IMR-90 (cell line): Measurements from ENCODE around the gene NUP50. TPM values are rescaled to one million over a fixed set of nuclear protein-coding genes. Genes with fewer than 3 reads are reported as not detected.

Source experiments
- ATAC-seq: fragments of 200-7000 bp; cut with Tn5 transposase; 2 replicates; pipeline ENCODE4 v1.9.1; 2020; ENCODE audit warnings: low read depth, mild to moderate bottlenecking, moderate library complexity
- BruUV-seq: library from RNA; stranded (reverse); fragments of 400-500 nt; replicated peaks from 2 replicates; lab custom pipeline; 2021; lab: Mats Ljungman, UMichigan
- CTCF ChIA-PET: fragments of 300-600 bp; formaldehyde crosslinking; extraction: SDS; loops from one replicate; lab custom pipeline; 2021; ENCODE audit warnings: antibody characterized with exemption; lab: Yijun Ruan, JAX
- POLR2A ChIA-PET: fragments of 300-600 bp; sonication (Branson Sonifier 250); formaldehyde crosslinking; loops from one replicate; lab custom pipeline; 2022; ENCODE audit warnings: antibody characterized with exemption; ENCODE audit not compliant: unreplicated experiment; lab: Charles Lee
- DNase-seq: peaks from one replicate; pipeline ENCODE4 v3.0.0; 2013
- H2AFZ ChIP-seq: replicated peaks from 2 replicates; pipeline ENCODE3; 2013; ENCODE audit warnings: low read length, mild to moderate bottlenecking; ENCODE audit not compliant: poor library complexity
- H2AK5ac ChIP-seq: 2 replicates; pipeline ENCODE4 v1.6.1; 2013; ENCODE audit warnings: low read depth, low read length, inconsistent platforms
- H2AK9ac ChIP-seq: replicated peaks from 2 replicates; pipeline ENCODE3; 2013; ENCODE audit warnings: mild to moderate bottlenecking, low read depth, low read length, moderate library complexity; ENCODE audit not compliant: poor library complexity
- H2BK120ac ChIP-seq: 2 replicates; pipeline ENCODE4 v1.6.1; 2013; ENCODE audit warnings: low read depth, low read length, inconsistent platforms
- H2BK15ac ChIP-seq: 3 replicates; pipeline ENCODE4 v1.6.1; 2013; ENCODE audit warnings: low read depth, low read length, inconsistent platforms
- H2BK20ac ChIP-seq: 2 replicates; pipeline ENCODE4 v1.6.1; 2013; ENCODE audit warnings: low read depth, mild to moderate bottlenecking, inconsistent platforms, low read length, moderate library complexity
- H2BK5ac ChIP-seq: 2 replicates; pipeline ENCODE4 v1.6.1; 2013; ENCODE audit warnings: mild to moderate bottlenecking, low read depth, low read length, inconsistent platforms; ENCODE audit not compliant: poor library complexity, severe bottlenecking
- H3K14ac ChIP-seq: replicated peaks from 2 replicates; pipeline ENCODE4 v1.6.1; 2013; ENCODE audit warnings: low read depth, low read length, inconsistent platforms
- H3K18ac ChIP-seq: 2 replicates; pipeline ENCODE4 v1.6.1; 2013; ENCODE audit warnings: low read depth, low read length, control low read depth
- H3K23ac ChIP-seq: 2 replicates; pipeline ENCODE4 v1.6.1; 2013; ENCODE audit warnings: low read depth, low read length, inconsistent platforms
- H3K27ac ChIP-seq: 2 replicates; pipeline ENCODE4 v1.5.1; 2013; ENCODE audit warnings: mild to moderate bottlenecking, control low read depth, low read length; ENCODE audit not compliant: insufficient read depth
- H3K27me3 ChIP-seq: 2 replicates; pipeline ENCODE4 v1.6.1; 2013; ENCODE audit warnings: low read length; ENCODE audit not compliant: control insufficient read depth, insufficient read depth
- H3K36me3 ChIP-seq: 2 replicates; pipeline ENCODE4 v1.6.1; 2013; ENCODE audit warnings: low read length, mixed read lengths; ENCODE audit not compliant: control insufficient read depth, insufficient read depth
- H3K4ac ChIP-seq: 2 replicates; pipeline ENCODE4 v1.6.1; 2013; ENCODE audit warnings: low read depth, low read length, inconsistent platforms
- H3K4me1 ChIP-seq: 2 replicates; pipeline ENCODE4 v1.6.1; 2013; ENCODE audit warnings: low read length, mixed read lengths; ENCODE audit not compliant: control insufficient read depth, insufficient read depth
- H3K4me2 ChIP-seq: 2 replicates; pipeline ENCODE4 v1.6.1; 2013; ENCODE audit warnings: low read depth, mild to moderate bottlenecking, control low read depth, low read length, moderate library complexity
- H3K4me3 ChIP-seq: 2 replicates; pipeline ENCODE4 v1.5.1; 2013; ENCODE audit warnings: low read depth, mild to moderate bottlenecking, control low read depth, low read length, moderate library complexity; ENCODE audit not compliant: insufficient read depth
- H3K56ac ChIP-seq: 2 replicates; pipeline ENCODE4 v1.6.1; 2013; ENCODE audit warnings: low read length, inconsistent platforms; ENCODE audit not compliant: insufficient read depth; ENCODE audit errors: extremely low read depth
- H3K79me1 ChIP-seq, 2 experiments: 2 replicates each; pipeline ENCODE4 v1.6.1; 2013; ENCODE audit warnings: low read length in 2 of 2, inconsistent platforms in 1 of 2, low read depth in 1 of 2
- H3K9ac ChIP-seq: 2 replicates; pipeline ENCODE4 v1.6.1; 2013; ENCODE audit warnings: low read depth, low read length, control low read depth
- H3K9me1 ChIP-seq: 2 replicates; pipeline ENCODE4 v1.6.1; 2013; ENCODE audit warnings: low read length, inconsistent platforms; ENCODE audit not compliant: insufficient read depth
- H3K9me3 ChIP-seq: 2 replicates; pipeline ENCODE4 v1.6.1; 2013; ENCODE audit warnings: low read length; ENCODE audit not compliant: control insufficient read depth, insufficient read depth
- H4K20me1 ChIP-seq: 2 replicates; pipeline ENCODE4 v1.6.1; 2013; ENCODE audit warnings: low read length, inconsistent platforms; ENCODE audit not compliant: insufficient read depth
- H4K5ac ChIP-seq: 2 replicates; pipeline ENCODE4 v1.6.1; 2013; ENCODE audit warnings: mild to moderate bottlenecking, low read depth, low read length, control low read depth
- H4K8ac ChIP-seq, 2 experiments: 2 replicates each; pipeline ENCODE4 v1.6.1; 2013; ENCODE audit warnings: low read depth in 2 of 2, low read length in 2 of 2, control low read depth in 1 of 2, inconsistent platforms in 1 of 2
- H4K91ac ChIP-seq: 2 replicates; pipeline ENCODE4 v1.6.1; 2013; ENCODE audit warnings: low read depth, low read length, inconsistent platforms; ENCODE audit not compliant: insufficient read depth
- BHLHE40 ChIP-seq: fragments of 150-350 bp; IDR thresholded peaks from 2 replicates; pipeline ENCODE4 v1.6.1; 2016; ENCODE audit warnings: mild to moderate bottlenecking, low read depth, low read length
- CEBPB ChIP-seq: IDR thresholded peaks from 2 replicates; pipeline ENCODE4 v1.6.1; 2012; ENCODE audit warnings: low read depth, low read length, improper control_type of control experiment
- CHD1 ChIP-seq: IDR thresholded peaks from 2 replicates; pipeline ENCODE4 v1.6.1; 2012; ENCODE audit warnings: low read depth, low read length, improper control_type of control experiment
- CTCF ChIP-seq: conservative IDR thresholded peaks from 2 replicates; pipeline ENCODE4 v1.5.1; 2012; ENCODE audit warnings: mild to moderate bottlenecking, low read depth, low read length, improper control_type of control experiment
- ELK1 ChIP-seq: fragments of 150-350 bp; IDR thresholded peaks from 2 replicates; pipeline ENCODE4 v1.6.1; 2016; ENCODE audit warnings: low read depth, mild to moderate bottlenecking, low read length, moderate library complexity, borderline replicate concordance
- FOS ChIP-seq: fragments of 150-350 bp; IDR thresholded peaks from 2 replicates; pipeline ENCODE4 v1.6.1; 2016; ENCODE audit warnings: low read depth, low read length
- MAFK ChIP-seq: IDR thresholded peaks from 2 replicates; pipeline ENCODE4 v1.6.1; 2012; ENCODE audit warnings: low read depth, low read length, improper control_type of control experiment
- MAZ ChIP-seq: IDR thresholded peaks from 2 replicates; pipeline ENCODE4 v1.6.1; 2012; ENCODE audit warnings: low read depth, mild to moderate bottlenecking, low read length, improper control_type of control experiment, moderate library complexity, borderline replicate concordance
- MXI1 ChIP-seq: IDR thresholded peaks from 2 replicates; pipeline ENCODE4 v1.6.1; 2012; ENCODE audit warnings: low read depth, mild to moderate bottlenecking, low read length, moderate library complexity, borderline replicate concordance
- NFE2L2 ChIP-seq: fragments of 150-350 bp; IDR thresholded peaks from 2 replicates; pipeline ENCODE4 v1.6.1; 2016; ENCODE audit warnings: low read depth, mild to moderate bottlenecking, low read length
- POLR2A ChIP-seq: IDR thresholded peaks from 2 replicates; pipeline ENCODE4 v1.6.1; 2012; ENCODE audit warnings: mild to moderate bottlenecking, low read depth, low read length
- RAD21 ChIP-seq: IDR thresholded peaks from 2 replicates; pipeline ENCODE4 v1.6.1; 2012; ENCODE audit warnings: low read length, improper control_type of control experiment
- RCOR1 ChIP-seq: IDR thresholded peaks from 2 replicates; pipeline ENCODE4 v1.6.1; 2012; ENCODE audit warnings: mild to moderate bottlenecking, low read length, improper control_type of control experiment; ENCODE audit not compliant: insufficient replicate concordance
- RFX5 ChIP-seq: IDR thresholded peaks from 2 replicates; pipeline ENCODE4 v1.8.0; 2012; ENCODE audit warnings: low read depth, mild to moderate bottlenecking, low read length, moderate library complexity
- SMC3 ChIP-seq: fragments of 150-350 bp; IDR thresholded peaks from 2 replicates; pipeline ENCODE4 v1.6.1; 2016; ENCODE audit warnings: low read depth, mild to moderate bottlenecking, antibody characterized with exemption, low read length, moderate library complexity
- USF2 ChIP-seq: fragments of 150-350 bp; IDR thresholded peaks from 2 replicates; pipeline ENCODE4 v1.6.1; 2017; ENCODE audit warnings: mild to moderate bottlenecking, antibody characterized with exemption, low read length, low read depth
- WGBS, 2 experiments: methylation state at CpG; one replicate each; pipeline versions ENCODE4 v1.1.5 to v1.1.7; 2013; ENCODE audit warnings: missing lambda C conversion rate in 2 of 2; ENCODE audit not compliant: insufficient read length in 1 of 2; ENCODE audit errors: extremely low coverage in 2 of 2; 5-methylcytosine and 5-hydroxymethylcytosine counted together
- dilution Hi-C: fragments of 300-500 bp; cut with HindIII; formaldehyde crosslinking; loops from one replicate; pipeline ENCODE4 v1.14.3; 2018; ENCODE audit warnings: low sequenced_read_pairs; ENCODE audit not compliant: unreplicated experiment
- in situ Hi-C: fragments of 300-500 bp; cut with MboI; formaldehyde crosslinking; loops from 3 replicates; pipeline ENCODE4 v1.14.3; 2019; ENCODE audit warnings: low sequenced_read_pairs, inconsistent platforms, mixed read lengths
- intact Hi-C: fragments of 100-400 bp; cut with micrococcal nuclease; formaldehyde crosslinking; loops from 2 replicates; pipeline ENCODE4 v1.10.0; 2022
- polyA plus RNA-seq, 3 experiments: library from polyadenylated mRNA; depleted of rRNA; stranded (reverse); fragments of >200 nt; gene quantifications; 2 replicates each; pipeline ENCODE4 v1.2.3, GENCODE V29; 2012; ENCODE audit warnings: low replicate concordance in 1 of 3
- total RNA-seq: library from RNA; depleted of rRNA; stranded (reverse); fragments of >200 nt; gene quantifications from 2 replicates; pipeline ENCODE4 v1.2.3, GENCODE V29; 2012

Gene NUP50
- total and polyA plus RNA-seq, 2 of the 4 experiments (the other 2 are of a cell fraction): 12.8 to 65.4 TPM

GRCh38 chr22:45136594-45136993 is 27.1 kb upstream of the NUP50 start:
- intact Hi-C loops (no loop called here), dilution Hi-C loops (no loop called here), in situ Hi-C loops (no loop called here)
- Histone ChIP-seq H3K18ac (no peak overlapping the region), H3K9me3 (peaks cover 10% of the 10 kb centered on the region), H4K91ac (no peak overlapping the region), H3K9ac (no peak overlapping the region), H2BK20ac (no peak overlapping the region), H3K79me1 (peaks cover 0 to 10% of the 10 kb centered on the region in 2 experiments; a peak in 1 of 4 replicates), H2BK15ac (no peak overlapping the region), H2AK9ac (no peak overlapping the region), H3K27me3 (no peaks in the 10 kb centered on the region), H3K27ac (no peak overlapping the region), H2AK5ac (no peak overlapping the region), H3K23ac (no peak overlapping the region), H2AFZ (no peak overlapping the region), H3K14ac (no peak overlapping the region), H4K20me1 (no peaks in the 10 kb centered on the region), H2BK120ac (no peak overlapping the region), H3K4me3 (no peak overlapping the region), H3K4me2 (no peak overlapping the region), H3K9me1 (no peaks in the 10 kb centered on the region), H3K36me3 (peaks cover 12% of the 10 kb centered on the region), H4K8ac (no peak overlapping the region), H4K5ac (no peak overlapping the region), H3K4me1 (no peaks in the 10 kb centered on the region), H3K4ac (no peak overlapping the region), H2BK5ac (no peak overlapping the region), H3K56ac (no peak overlapping the region)
- no CpG with 5 or more reads among the region's 2 CpGs for WGBS, 2 experiments
- ChIA-PET CTCF (no interaction called here), POLR2A (no interaction called here)
- no TSS peak for BruUV-seq
- ATAC-seq (no peak), DNase-seq (no peak)
- TF ChIP-seq ELK1 (no peak), NFE2L2 (no peak), POLR2A (no peak), FOS (no peak), BHLHE40 (no peak), CHD1 (no peak), RCOR1 (no peak), RFX5 (no peak), CEBPB (no peak), MAZ (no peak), USF2 (no peak), SMC3 (no peak), MAFK (no peak), CTCF (no peak), MXI1 (no peak), RAD21 (no peak)
